ENCODE data around the gene ZBTB11. TPM values are rescaled to one million over a fixed set of nuclear protein-coding genes. Genes with fewer than 3 reads are reported as not detected.

The ZBTB11 gene
- total and polyA plus RNA-seq, 2 of the 13 experiments (the other 11 are each of a cell fraction or from before 2014, with no cell fraction given) = 5.9 to 18.1 TPM

DNA sequence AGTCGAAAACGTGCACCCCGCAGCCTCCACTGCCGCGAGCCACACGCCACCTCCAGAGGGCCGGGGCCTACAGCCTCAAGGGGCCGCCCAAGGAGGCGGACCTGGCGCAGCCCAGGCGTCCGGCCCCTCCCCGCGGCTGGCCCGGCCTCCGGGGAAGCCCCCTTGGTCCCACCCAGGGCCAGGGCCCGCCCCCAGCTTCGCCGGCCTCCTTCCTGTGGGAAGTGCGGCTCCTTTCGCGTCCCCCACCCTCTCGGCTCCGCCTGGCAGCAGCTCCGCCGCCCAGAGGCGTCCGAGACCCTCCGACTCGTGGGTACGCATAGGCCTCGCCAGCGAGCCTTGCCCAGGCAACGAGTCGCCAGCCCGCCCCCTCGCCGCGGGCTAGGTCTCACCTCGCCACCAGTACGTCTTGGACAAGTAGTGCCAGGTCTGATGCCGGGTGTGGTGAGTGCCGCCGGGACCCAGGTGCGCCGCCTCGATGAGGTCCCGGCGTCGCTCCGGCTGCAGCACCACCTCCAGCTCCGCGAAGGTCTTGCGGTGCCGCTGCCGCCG is 642 bp downstream of the ZBTB11 start (continued):
- TF ChIP-seq, protein P1, sequence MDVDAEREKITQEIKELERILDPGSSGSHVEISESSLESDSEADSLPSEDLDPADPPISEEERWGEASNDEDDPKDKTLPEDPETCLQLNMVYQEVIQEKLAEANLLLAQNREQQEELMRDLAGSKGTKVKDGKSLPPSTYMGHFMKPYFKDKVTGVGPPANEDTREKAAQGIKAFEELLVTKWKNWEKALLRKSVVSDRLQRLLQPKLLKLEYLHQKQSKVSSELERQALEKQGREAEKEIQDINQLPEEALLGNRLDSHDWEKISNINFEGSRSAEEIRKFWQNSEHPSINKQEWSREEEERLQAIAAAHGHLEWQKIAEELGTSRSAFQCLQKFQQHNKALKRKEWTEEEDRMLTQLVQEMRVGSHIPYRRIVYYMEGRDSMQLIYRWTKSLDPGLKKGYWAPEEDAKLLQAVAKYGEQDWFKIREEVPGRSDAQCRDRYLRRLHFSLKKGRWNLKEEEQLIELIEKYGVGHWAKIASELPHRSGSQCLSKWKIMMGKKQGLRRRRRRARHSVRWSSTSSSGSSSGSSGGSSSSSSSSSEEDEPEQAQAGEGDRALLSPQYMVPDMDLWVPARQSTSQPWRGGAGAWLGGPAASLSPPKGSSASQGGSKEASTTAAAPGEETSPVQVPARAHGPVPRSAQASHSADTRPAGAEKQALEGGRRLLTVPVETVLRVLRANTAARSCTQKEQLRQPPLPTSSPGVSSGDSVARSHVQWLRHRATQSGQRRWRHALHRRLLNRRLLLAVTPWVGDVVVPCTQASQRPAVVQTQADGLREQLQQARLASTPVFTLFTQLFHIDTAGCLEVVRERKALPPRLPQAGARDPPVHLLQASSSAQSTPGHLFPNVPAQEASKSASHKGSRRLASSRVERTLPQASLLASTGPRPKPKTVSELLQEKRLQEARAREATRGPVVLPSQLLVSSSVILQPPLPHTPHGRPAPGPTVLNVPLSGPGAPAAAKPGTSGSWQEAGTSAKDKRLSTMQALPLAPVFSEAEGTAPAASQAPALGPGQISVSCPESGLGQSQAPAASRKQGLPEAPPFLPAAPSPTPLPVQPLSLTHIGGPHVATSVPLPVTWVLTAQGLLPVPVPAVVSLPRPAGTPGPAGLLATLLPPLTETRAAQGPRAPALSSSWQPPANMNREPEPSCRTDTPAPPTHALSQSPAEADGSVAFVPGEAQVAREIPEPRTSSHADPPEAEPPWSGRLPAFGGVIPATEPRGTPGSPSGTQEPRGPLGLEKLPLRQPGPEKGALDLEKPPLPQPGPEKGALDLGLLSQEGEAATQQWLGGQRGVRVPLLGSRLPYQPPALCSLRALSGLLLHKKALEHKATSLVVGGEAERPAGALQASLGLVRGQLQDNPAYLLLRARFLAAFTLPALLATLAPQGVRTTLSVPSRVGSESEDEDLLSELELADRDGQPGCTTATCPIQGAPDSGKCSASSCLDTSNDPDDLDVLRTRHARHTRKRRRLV (CRISPR knock-in tag; IDR thresholded peaks at IDR 0.05) = 0 out of 2 replicates have a peak, but pooled peaks have one; percentile 54
- TF ChIP-seq ARID2 (CRISPR knock-in tag; IDR thresholded peaks at IDR 0.05; ENCODE audit: borderline replicate concordance) = 0 out of 2 replicates have a peak, but pooled peaks have one; percentile 12
- no peak for TF ChIP-seq ZNF136 (CRISPR knock-in tag; IDR thresholded peaks at IDR 0.05; ENCODE audit: low read depth)
- peak; percentile 88 for TF ChIP-seq GABPA (IDR thresholded peaks at IDR 0.05; ENCODE audit: low read depth, low read length)
- TF ChIP-seq GABPA (CRISPR knock-in tag; IDR thresholded peaks at IDR 0.05; ENCODE audit: low read depth) = peak; percentile 86
- no peak for TF ChIP-seq ZNF563 (CRISPR knock-in tag; IDR thresholded peaks at IDR 0.05)
- 0 out of 2 replicates have a peak, but pooled peaks have one; percentile 46 for TF ChIP-seq CHCHD3 (CRISPR knock-in tag; IDR thresholded peaks at IDR 0.05)
- TF ChIP-seq, protein P2, sequence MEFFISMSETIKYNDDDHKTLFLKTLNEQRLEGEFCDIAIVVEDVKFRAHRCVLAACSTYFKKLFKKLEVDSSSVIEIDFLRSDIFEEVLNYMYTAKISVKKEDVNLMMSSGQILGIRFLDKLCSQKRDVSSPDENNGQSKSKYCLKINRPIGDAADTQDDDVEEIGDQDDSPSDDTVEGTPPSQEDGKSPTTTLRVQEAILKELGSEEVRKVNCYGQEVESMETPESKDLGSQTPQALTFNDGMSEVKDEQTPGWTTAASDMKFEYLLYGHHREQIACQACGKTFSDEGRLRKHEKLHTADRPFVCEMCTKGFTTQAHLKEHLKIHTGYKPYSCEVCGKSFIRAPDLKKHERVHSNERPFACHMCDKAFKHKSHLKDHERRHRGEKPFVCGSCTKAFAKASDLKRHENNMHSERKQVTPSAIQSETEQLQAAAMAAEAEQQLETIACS (CRISPR knock-in tag; IDR thresholded peaks at IDR 0.05) = no peak
- TF ChIP-seq KDM5A (IDR thresholded peaks at IDR 0.05; ENCODE audit: borderline replicate concordance, low read length) = peak; percentile 93; the same call in 1 of the 2 replicates
- peak; percentile 83; the same call in 1 of the 2 replicates for TF ChIP-seq GABPB1 (CRISPR knock-in tag; IDR thresholded peaks at IDR 0.05)
- TF ChIP-seq, protein P3, sequence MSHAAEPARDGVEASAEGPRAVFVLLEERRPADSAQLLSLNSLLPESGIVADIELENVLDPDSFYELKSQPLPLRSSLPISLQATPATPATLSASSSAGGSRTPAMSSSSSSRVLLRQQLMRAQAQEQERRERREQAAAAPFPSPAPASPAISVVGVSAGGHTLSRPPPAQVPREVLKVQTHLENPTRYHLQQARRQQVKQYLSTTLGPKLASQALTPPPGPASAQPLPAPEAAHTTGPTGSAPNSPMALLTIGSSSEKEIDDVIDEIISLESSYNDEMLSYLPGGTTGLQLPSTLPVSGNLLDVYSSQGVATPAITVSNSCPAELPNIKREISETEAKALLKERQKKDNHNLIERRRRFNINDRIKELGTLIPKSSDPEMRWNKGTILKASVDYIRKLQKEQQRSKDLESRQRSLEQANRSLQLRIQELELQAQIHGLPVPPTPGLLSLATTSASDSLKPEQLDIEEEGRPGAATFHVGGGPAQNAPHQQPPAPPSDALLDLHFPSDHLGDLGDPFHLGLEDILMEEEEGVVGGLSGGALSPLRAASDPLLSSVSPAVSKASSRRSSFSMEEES (CRISPR knock-in tag; IDR thresholded peaks at IDR 0.05) = peak; percentile 15; the same call in 1 of the 2 replicates
- TF ChIP-seq TMF1 (CRISPR knock-in tag; IDR thresholded peaks at IDR 0.05; ENCODE audit: low read depth) = 0 out of 2 replicates have a peak, but pooled peaks have one; percentile 20
- peak; percentile 69; the same call in 1 of the 2 replicates for TF ChIP-seq TARDBP (CRISPR knock-in tag; IDR thresholded peaks at IDR 0.05)
- TF ChIP-seq SRY (CRISPR knock-in tag; IDR thresholded peaks at IDR 0.05) = peak; percentile 56; the same call in 1 of the 2 replicates
- 0 out of 2 replicates have a peak, but pooled peaks have one; percentile 4 for TF ChIP-seq JUN (CRISPR knock-in tag; IDR thresholded peaks at IDR 0.05)
- TF ChIP-seq JARID2 (CRISPR knock-in tag; IDR thresholded peaks at IDR 0.05; ENCODE audit: insufficient replicate concordance) = peak; percentile 30
- TF ChIP-seq ZNF589 (CRISPR knock-in tag; conservative IDR thresholded peaks at IDR 0.05) = 0 out of 2 replicates have a peak, but pooled peaks have one; percentile 27
- TF ChIP-seq BRD4 (CRISPR knock-in tag; IDR thresholded peaks at IDR 0.05) = no peak
- TF ChIP-seq ZNF629 (CRISPR knock-in tag; conservative IDR thresholded peaks at IDR 0.05) = no peak
- TF ChIP-seq ISX (CRISPR knock-in tag; conservative IDR thresholded peaks at IDR 0.05) = no peak
- TF ChIP-seq ZNF780A (CRISPR knock-in tag; IDR thresholded peaks at IDR 0.05) = no peak
- TF ChIP-seq XRCC5 (optimal IDR thresholded peaks at IDR 0.05; ENCODE audit: low read length) = peak; percentile 41

All from HepG2 (cell line).